ENCODE measurements around the gene PLD5.
"Not testable (repeated sequence)": the region's sequence is repeated elsewhere in the genome, so short reads cannot be mapped to it uniquely, and the experiment has no call there.

Gene PLD5

GRCh38 chr1:242059976-242060375 lies 464.5 kb downstream of the PLD5 start:
- no peak for DNase-seq (ENCODE audit: low read depth, low spot score)

GRCh38 chr1:242058582-242058981 lies 465.9 kb downstream of the PLD5 start:
- DNase-seq (ENCODE audit: low read depth, low spot score): not testable (repeated sequence)

- not testable (repeated sequence) for DNase-seq (ENCODE audit: low read depth, low spot score)
Measured at GRCh38 chr1:242058181-242058580, 466.3 kb downstream of the PLD5 start.

DNA sequence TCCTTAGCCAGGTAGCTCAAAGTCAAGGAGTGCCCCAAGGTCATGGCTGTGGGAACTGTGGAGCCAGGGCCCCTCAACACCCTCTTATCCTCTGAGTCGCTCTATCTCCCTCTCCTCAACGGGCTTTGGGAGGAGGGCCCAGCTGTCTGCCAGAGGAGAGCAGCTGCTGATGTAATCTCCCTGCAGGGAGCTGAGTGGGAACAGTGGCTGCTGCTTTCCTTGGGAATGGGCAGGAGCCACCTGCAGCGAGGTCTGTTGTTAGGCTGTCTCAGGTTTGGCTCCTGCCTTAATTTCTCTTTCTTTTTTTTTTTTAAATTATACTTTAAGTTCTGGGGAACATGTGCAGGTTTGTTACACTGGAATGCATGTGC lies 466.8 kb downstream of the PLD5 start:
- no peak for DNase-seq (ENCODE audit: low read depth, low spot score)

GRCh38 chr1:242056988-242057744 lies 467.3 kb downstream of the PLD5 start:
- no peak for DNase-seq (ENCODE audit: low read depth, low spot score)

GRCh38 chr1:242055749-242056320 lies 468.7 kb downstream of the PLD5 start:
- no peak for DNase-seq (ENCODE audit: low read depth, low spot score)

- no peak for DNase-seq (ENCODE audit: low read depth, low spot score)
Measured at GRCh38 chr1:242043165-242043564, 481.3 kb downstream of the PLD5 start.

GRCh38 chr1:242034392-242034791 lies 490.1 kb downstream of the PLD5 start:
- no peak for DNase-seq (ENCODE audit: low read depth, low spot score)

- DNase-seq (ENCODE audit: low read depth, low spot score): no peak
Measured at GRCh38 chr1:242033447-242033846, 491.1 kb downstream of the PLD5 start.

Measured in smooth muscle cell of the brain vasculature (primary cell).